Neural crest cell (in vitro differentiated cells): Measurements from ENCODE around the gene RAP2A. TPM values are rescaled to one million over a fixed set of nuclear protein-coding genes. Genes with fewer than 3 reads are reported as not detected.
A peak's percentile ranks its signal among the peaks of the same experiment; 100 is the strongest.

Experiments used
- DNase-seq: peaks from one replicate; pipeline ENCODE4 v3.0.0; 2021; ENCODE audit warnings: low read depth, mixed read lengths, low spot score
- H3K27ac Mint-ChIP-seq: one replicate; pipeline ENCODE4 v1.8.0; 2021; ENCODE audit warnings: mild to moderate bottlenecking, mixed read lengths; ENCODE audit not compliant: unreplicated experiment
- H3K27me3 Mint-ChIP-seq: 2 replicates; pipeline ENCODE4 v1.8.0; 2021; ENCODE audit warnings: low read depth, mild to moderate bottlenecking, mixed read lengths
- H3K36me3 Mint-ChIP-seq: 2 replicates; pipeline ENCODE4 v1.8.0; 2021; ENCODE audit warnings: low read depth, mild to moderate bottlenecking, mixed read lengths
- H3K4me1 Mint-ChIP-seq: 2 replicates; pipeline ENCODE4 v1.8.0; 2021; ENCODE audit warnings: mixed read lengths
- H3K4me3 Mint-ChIP-seq: one replicate; pipeline ENCODE4 v1.8.0; 2021; ENCODE audit warnings: mild to moderate bottlenecking, mixed read lengths
- H3K9me3 Mint-ChIP-seq: 2 replicates; pipeline ENCODE4 v1.8.0; 2021; ENCODE audit warnings: mixed read lengths
- long read RNA-seq: library from polyadenylated mRNA; unstranded; transcript quantifications from one replicate; pipeline ENCODE4 v2.0.0, GENCODE V29; 2020
- total RNA-seq: library from RNA; stranded (reverse); gene quantifications from 2 replicates; pipeline ENCODE4 v1.2.1, GENCODE V29; 2021
- TF ChIP-seq, protein P1 (sequence below): fragments of 200-600 bp; sonication (generic); conservative IDR thresholded peaks from 2 replicates; pipeline ENCODE4 v1.5.0; 2021; ENCODE audit warnings: antibody characterized with exemption, mild to moderate bottlenecking

The RAP2A gene
- total RNA-seq, result 46.0 and 47.2 TPM in 2 replicates
- long read RNA-seq, full-length matches to known transcripts, result 1 of 21 reads
- long read RNA-seq, partial matches to known transcripts, result 0 of 21 reads
- long read RNA-seq, other reads (novel, unspliced or antisense), result 20 of 21 reads

DNA sequence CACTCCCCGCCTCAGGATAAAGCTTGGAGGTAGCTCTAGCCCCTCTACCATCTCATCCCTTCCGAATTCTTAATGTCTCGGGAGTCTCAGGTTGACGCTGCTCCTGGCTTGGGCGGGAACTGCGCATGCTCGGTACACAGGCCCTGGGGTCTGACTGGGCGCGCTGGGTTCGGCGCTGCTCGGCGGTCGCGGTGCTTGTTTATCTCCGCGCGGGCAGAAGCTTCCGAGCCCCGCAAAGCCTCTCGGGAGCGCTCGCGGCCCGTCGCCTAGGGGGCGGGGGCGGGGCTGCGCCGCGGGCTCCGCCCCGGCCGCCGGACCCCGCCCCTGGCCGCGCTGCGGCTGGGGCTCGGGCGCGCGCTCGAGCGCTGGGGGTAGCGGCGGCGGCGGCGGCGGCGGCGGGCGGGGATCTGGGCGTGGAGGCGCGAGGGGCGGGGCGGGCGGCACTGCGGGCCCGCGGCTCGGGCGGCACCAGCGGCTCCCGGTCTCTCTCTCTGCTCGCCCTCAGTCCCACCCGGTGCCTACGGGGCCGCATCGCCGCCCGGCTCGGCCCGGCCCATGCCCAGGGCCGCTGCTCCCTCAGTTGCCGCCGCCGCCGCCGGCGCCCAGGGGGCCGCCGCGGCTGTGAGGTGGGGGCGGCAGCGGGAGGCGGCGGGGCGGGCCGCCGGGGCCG lies at the start of gene RAP2A:
Gene RAP2A, plus strand, starts transcription at position 443 of the 670 bp plus-strand sequence. CDS start 302 bp downstream, outside the sequence.
- DNase-seq, result peak; percentile 83
- H3K36me3 Mint-ChIP-seq, result no peaks in the 10 kb centered on the region
- TF ChIP-seq, protein P1, sequence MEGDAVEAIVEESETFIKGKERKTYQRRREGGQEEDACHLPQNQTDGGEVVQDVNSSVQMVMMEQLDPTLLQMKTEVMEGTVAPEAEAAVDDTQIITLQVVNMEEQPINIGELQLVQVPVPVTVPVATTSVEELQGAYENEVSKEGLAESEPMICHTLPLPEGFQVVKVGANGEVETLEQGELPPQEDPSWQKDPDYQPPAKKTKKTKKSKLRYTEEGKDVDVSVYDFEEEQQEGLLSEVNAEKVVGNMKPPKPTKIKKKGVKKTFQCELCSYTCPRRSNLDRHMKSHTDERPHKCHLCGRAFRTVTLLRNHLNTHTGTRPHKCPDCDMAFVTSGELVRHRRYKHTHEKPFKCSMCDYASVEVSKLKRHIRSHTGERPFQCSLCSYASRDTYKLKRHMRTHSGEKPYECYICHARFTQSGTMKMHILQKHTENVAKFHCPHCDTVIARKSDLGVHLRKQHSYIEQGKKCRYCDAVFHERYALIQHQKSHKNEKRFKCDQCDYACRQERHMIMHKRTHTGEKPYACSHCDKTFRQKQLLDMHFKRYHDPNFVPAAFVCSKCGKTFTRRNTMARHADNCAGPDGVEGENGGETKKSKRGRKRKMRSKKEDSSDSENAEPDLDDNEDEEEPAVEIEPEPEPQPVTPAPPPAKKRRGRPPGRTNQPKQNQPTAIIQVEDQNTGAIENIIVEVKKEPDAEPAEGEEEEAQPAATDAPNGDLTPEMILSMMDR, result no peak
- H3K9me3 Mint-ChIP-seq, result no peaks in the 10 kb centered on the region
- H3K4me1 Mint-ChIP-seq, result peaks cover 52% of the 10 kb centered on the region
- peak within 1 kb of the TSS; percentile 99 for H3K4me3 Mint-ChIP-seq
- no peaks in the 10 kb centered on the region for H3K27me3 Mint-ChIP-seq
- H3K27ac Mint-ChIP-seq, result peak within 1 kb of the TSS; percentile 99

DNA sequence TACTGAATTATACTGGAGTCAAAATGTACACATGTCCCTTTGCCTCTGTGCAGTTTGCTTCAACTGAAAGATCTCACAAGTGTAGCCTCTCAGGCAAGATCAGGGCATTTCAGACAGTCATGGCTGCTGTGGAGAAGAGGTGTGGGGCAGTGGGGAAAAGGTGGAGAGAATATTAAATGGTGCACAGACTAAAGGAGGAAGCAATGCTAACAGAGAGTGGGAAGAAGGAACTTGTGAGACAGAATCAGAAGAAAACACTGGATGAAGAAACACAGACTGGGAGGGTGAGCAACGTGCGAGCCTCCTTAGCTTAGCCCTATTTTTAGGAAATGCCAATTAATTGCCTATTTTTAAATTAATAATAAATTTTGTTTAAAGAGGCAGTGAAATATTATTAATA lies 49.6 kb upstream of the RAP2A start:
- no peak for DNase-seq
- Mint-ChIP-seq H3K27ac (no peak overlapping the region), H3K9me3 (no peaks in the 10 kb centered on the region), H3K4me3 (no peak overlapping the region), H3K36me3 (peaks cover 12% of the 10 kb centered on the region), H3K4me1 (no peaks in the 10 kb centered on the region), H3K27me3 (no peaks in the 10 kb centered on the region)
- TF ChIP-seq, protein P1, result no peak

DNA sequence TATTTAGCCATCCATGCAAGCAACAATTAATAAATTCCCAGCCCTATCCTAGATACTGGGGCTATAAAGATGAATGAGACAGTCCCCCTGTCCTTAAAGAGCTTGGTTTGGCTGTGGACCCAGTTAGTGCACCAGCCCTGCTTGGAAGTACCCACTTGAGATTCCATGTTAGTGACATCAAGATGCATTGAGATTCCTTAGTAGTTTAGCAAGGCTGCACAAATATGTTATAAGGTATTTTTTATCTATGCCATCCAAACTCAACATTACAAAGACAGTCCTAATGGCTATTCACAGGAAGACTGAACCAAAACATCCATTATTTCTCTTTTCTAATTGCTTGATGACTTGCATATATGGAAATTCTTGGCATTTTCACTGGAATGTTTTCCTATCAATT lies 48.8 kb upstream of the RAP2A start:
- TF ChIP-seq, protein P1, result no peak
- no peaks in the 10 kb centered on the region for H3K27me3 Mint-ChIP-seq

DNA sequence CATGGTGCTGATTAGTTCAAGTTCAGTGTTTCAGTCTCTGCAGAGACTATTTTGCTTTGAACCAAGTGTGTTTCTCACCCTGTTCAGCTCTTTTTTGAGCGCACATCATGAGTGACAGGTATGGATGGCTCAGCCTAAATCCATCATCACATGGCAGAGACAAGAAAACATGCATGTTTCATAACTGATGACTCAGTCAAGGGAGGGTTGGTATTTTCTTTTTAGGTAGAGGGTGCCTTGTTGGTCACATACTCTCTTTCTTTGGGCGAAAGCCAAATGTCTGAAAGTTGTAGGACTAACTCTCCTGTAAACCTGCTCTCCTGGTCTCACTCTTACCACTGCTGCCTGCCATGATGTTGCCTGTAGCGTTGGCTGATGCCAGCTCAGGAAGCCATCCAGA lies 48.1 kb upstream of the RAP2A start:
- H3K4me3 Mint-ChIP-seq, result no peak overlapping the region
- H3K27me3 Mint-ChIP-seq, result no peaks in the 10 kb centered on the region
- no peaks in the 10 kb centered on the region for H3K9me3 Mint-ChIP-seq
- H3K27ac Mint-ChIP-seq, result no peak overlapping the region
- H3K36me3 Mint-ChIP-seq, result peaks cover 12% of the 10 kb centered on the region
- TF ChIP-seq, protein P1, result no peak
- DNase-seq, result no peak
- H3K4me1 Mint-ChIP-seq, result no peaks in the 10 kb centered on the region

More for the DNA sequence above, 48.8 kb upstream of the RAP2A start:
- Mint-ChIP-seq H3K4me1 (no peaks in the 10 kb centered on the region), H3K27ac (no peak overlapping the region), H3K4me3 (no peak overlapping the region), H3K9me3 (no peaks in the 10 kb centered on the region), H3K36me3 (peaks cover 12% of the 10 kb centered on the region)
- DNase-seq, result no peak

DNA sequence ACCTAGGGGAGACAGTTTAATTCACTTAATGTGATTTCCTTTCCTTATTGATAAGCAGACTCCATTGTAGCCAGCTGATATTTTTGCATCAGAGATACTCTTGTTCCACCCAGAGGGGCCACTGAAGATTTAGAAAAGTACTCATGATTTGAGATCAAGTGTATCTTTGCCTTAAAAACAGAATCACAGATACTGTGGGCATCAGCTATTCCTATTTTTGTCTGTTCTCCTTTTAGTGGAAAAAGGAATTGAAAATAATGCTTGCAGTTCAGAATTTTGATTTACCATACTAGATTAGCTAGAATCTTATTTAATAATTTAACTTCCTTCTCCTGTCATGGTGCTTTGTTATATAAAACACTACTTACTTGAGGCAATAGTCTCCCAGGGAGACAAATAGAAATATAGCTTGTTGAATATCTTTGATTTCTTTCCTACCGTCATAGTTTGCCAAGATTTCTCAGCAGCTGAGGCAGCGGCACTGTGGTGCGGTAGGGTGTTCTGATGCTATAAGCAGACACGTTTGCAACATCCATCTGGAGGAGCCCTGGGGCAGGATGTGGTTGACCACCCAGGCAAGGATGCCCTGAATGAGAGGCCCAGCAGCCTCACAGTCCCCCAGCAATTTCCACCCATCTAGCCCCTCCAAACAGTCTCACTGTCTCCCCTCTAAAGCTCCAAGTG lies 47.0 kb upstream of the RAP2A start:
- Mint-ChIP-seq H3K36me3 (peaks cover 12% of the 10 kb centered on the region), H3K9me3 (no peaks in the 10 kb centered on the region)

More for the DNA sequence above, 47.0 kb upstream of the RAP2A start:
- H3K4me3 Mint-ChIP-seq, result no peak overlapping the region
- no peak for DNase-seq
- H3K27me3 Mint-ChIP-seq, result no peaks in the 10 kb centered on the region
- no peaks in the 10 kb centered on the region for H3K4me1 Mint-ChIP-seq
- H3K27ac Mint-ChIP-seq, result peak overlapping the region; percentile 59
- TF ChIP-seq, protein P1, result no peak
